Fibroblast of lung (primary cell): ENCODE measurements around the gene TP53AIP1. TPM values are rescaled to one million over a fixed set of nuclear protein-coding genes. Genes with fewer than 3 reads are reported as not detected.

Source experiments
- DNase-seq, 2 donors: peaks; one replicate each; pipeline versions ENCODE4 v3.0.0 to v3.0.0-alpha.2; 2010; ENCODE audit warnings: low read depth in 2 of 2
- H2AFZ ChIP-seq: 2 replicates; pipeline ENCODE4 v1.5.1; 2012; ENCODE audit warnings: low read length, control low read depth, inconsistent platforms
- H3K27ac ChIP-seq: 2 replicates; pipeline ENCODE4 v1.5.1; 2011; ENCODE audit warnings: low read length, control low read depth; ENCODE audit not compliant: insufficient read depth
- H3K27me3 ChIP-seq: 2 replicates; pipeline ENCODE4 v1.5.1; 2011; ENCODE audit warnings: mild to moderate bottlenecking, low read length; ENCODE audit not compliant: control insufficient read depth, insufficient read depth
- H3K36me3 ChIP-seq: 2 replicates; pipeline ENCODE4 v1.5.1; 2011; ENCODE audit warnings: low read length; ENCODE audit not compliant: control insufficient read depth, insufficient read depth
- H3K4me1 ChIP-seq: 2 replicates; pipeline ENCODE4 v1.5.1; 2011; ENCODE audit warnings: low read length; ENCODE audit not compliant: control insufficient read depth, insufficient read depth; ENCODE audit errors: extremely low read depth
- H3K4me2 ChIP-seq: 2 replicates; pipeline ENCODE4 v1.5.1; 2011; ENCODE audit warnings: low read length, control low read depth; ENCODE audit not compliant: insufficient read depth; ENCODE audit errors: extremely low read depth
- H3K4me3 ChIP-seq, 4 experiments: fragments of 200-600 bp in 1 of 4; sonication (generic) in 1 of 4; replicated peaks in 1 of 4; 2 replicates each; pipeline ENCODE4 v1.5.1; 2011 to 2016; ENCODE audit warnings: low read length in 4 of 4, low read depth in 3 of 4, mild to moderate bottlenecking in 3 of 4, control low read depth in 2 of 4, inconsistent platforms in 1 of 4, mixed read lengths in 1 of 4; ENCODE audit not compliant: insufficient read depth in 1 of 4; ENCODE audit errors: control extremely low read depth in 1 of 4
- H3K79me2 ChIP-seq: 2 replicates; pipeline ENCODE4 v1.5.1; 2012; ENCODE audit warnings: mild to moderate bottlenecking, low read length, inconsistent platforms; ENCODE audit not compliant: control insufficient read depth, insufficient read depth
- H3K9ac ChIP-seq: 2 replicates; pipeline ENCODE4 v1.5.1; 2011; ENCODE audit warnings: mild to moderate bottlenecking, low read length, control low read depth; ENCODE audit not compliant: insufficient read depth
- H3K9me3 ChIP-seq: 2 replicates; pipeline ENCODE4 v1.5.1; 2012; ENCODE audit warnings: low read depth, low read length; ENCODE audit not compliant: control insufficient read depth, insufficient read depth
- H4K20me1 ChIP-seq: 2 replicates; pipeline ENCODE4 v1.5.1; 2011; ENCODE audit warnings: low read length; ENCODE audit not compliant: control insufficient read depth, insufficient read depth; ENCODE audit errors: extremely low read depth
- CTCF ChIP-seq, 2 donors: IDR thresholded peaks in 1 of 2; conservative IDR thresholded peaks in 1 of 2; 1 replicate in 1 of 2; 2 replicates in 1 of 2; pipeline ENCODE4 v1.5.1; 2011 to 2012; ENCODE audit warnings: low read length in 2 of 2, control low read depth in 1 of 2, inconsistent platforms in 1 of 2, low read depth in 1 of 2, mild to moderate bottlenecking in 1 of 2
- EZH2 ChIP-seq: IDR thresholded peaks from 2 replicates; pipeline ENCODE4 v1.5.1; 2012; ENCODE audit warnings: low read length, control low read depth, mild to moderate bottlenecking; ENCODE audit errors: missing control alignments
- polyA plus RNA-seq, 2 donors: library from polyadenylated mRNA; depleted of rRNA in 1 of 2; stranded (reverse) in 1 of 2; unstranded in 1 of 2; fragments of >200 nt; gene quantifications; 2 replicates each; pipeline ENCODE4 v1.2.1, GENCODE V29; 2011 to 2012; ENCODE audit warnings: missing spikeins in 1 of 2
- total RNA-seq: library from RNA; depleted of rRNA; stranded (reverse); fragments of >200 nt; gene quantifications from 2 replicates; pipeline ENCODE4 v1.2.1, GENCODE V29; 2014

TP53AIP1 gene
- total and polyA plus RNA-seq, 2 donors (not counting 1 experiment from before 2014, with no cell fraction given) = not detected

GRCh38 chr11:128893578-128894285 is 48.9 kb downstream of the TP53AIP1 start:
- Histone ChIP-seq H3K36me3 (no peaks in the 10 kb centered on the region), H4K20me1 (no peaks in the 10 kb centered on the region)

GRCh38 chr11:128892866-128893565 is 49.7 kb downstream of the TP53AIP1 start:
- Histone ChIP-seq H3K79me2 (no peaks in the 10 kb centered on the region), H3K4me2 (no peak overlapping the region), H3K36me3 (no peaks in the 10 kb centered on the region), H3K27me3 (peaks cover 1% of the 10 kb centered on the region), H3K4me3 (no peak overlapping the region), H3K9ac (no peak overlapping the region), H3K9me3 (no peaks in the 10 kb centered on the region), H4K20me1 (no peaks in the 10 kb centered on the region), H3K27ac (no peak overlapping the region), H3K4me1 (no peaks in the 10 kb centered on the region), H2AFZ (no peak overlapping the region)
- DNase-seq = no peak
- TF ChIP-seq CTCF (conservative IDR thresholded peaks at IDR 0.05 in 1 of 2, IDR thresholded peaks at IDR 0.05 in 1 of 2; ENCODE audit: low read depth in 1 of 2, low read length in 2 of 2) (no peak), EZH2 (no peak)

More at GRCh38 chr11:128893578-128894285, 48.9 kb downstream of the TP53AIP1 start:
- H3K9me3 ChIP-seq = no peaks in the 10 kb centered on the region
- no peak overlapping the region for H3K27ac ChIP-seq
- H3K4me2 ChIP-seq = no peak overlapping the region
- no peak overlapping the region for H3K9ac ChIP-seq
- H3K79me2 ChIP-seq = no peaks in the 10 kb centered on the region
- TF ChIP-seq CTCF (conservative IDR thresholded peaks at IDR 0.05 in 1 of 2, IDR thresholded peaks at IDR 0.05 in 1 of 2; ENCODE audit: low read depth in 1 of 2, low read length in 2 of 2) (no peak), EZH2 (no peak)
- no peak for DNase-seq
- no peak overlapping the region for H2AFZ ChIP-seq
- H3K4me3 ChIP-seq = no peak overlapping the region
- H3K4me1 ChIP-seq = no peaks in the 10 kb centered on the region
- H3K27me3 ChIP-seq = no peaks in the 10 kb centered on the region

GRCh38 chr11:128891913-128892398 is 50.7 kb downstream of the TP53AIP1 start:
- Histone ChIP-seq H3K9ac (no peak overlapping the region), H4K20me1 (no peaks in the 10 kb centered on the region), H3K79me2 (no peaks in the 10 kb centered on the region), H3K4me3 (no peak overlapping the region), H2AFZ (no peak overlapping the region), H3K9me3 (no peaks in the 10 kb centered on the region), H3K4me1 (no peaks in the 10 kb centered on the region), H3K36me3 (no peaks in the 10 kb centered on the region), H3K27ac (no peak overlapping the region), H3K27me3 (peaks cover 3% of the 10 kb centered on the region), H3K4me2 (no peak overlapping the region)
- TF ChIP-seq CTCF (conservative IDR thresholded peaks at IDR 0.05 in 1 of 2, IDR thresholded peaks at IDR 0.05 in 1 of 2; ENCODE audit: low read depth in 1 of 2, low read length in 2 of 2) (no peak), EZH2 (no peak)
- no peak for DNase-seq
